GM19328 (cell line): Measurements from ENCODE around the gene DRD2.
"Not testable (repeated sequence)": the region's sequence is repeated elsewhere in the genome, so short reads cannot be mapped to it uniquely, and the experiment has no call there.

Experiments used
- ATAC-seq: cut with Tn5 transposase; IDR thresholded peaks from one replicate; pipeline ENCODE4 v1.9.1; 2021; ENCODE audit warnings: mild to moderate bottlenecking, moderate library complexity; ENCODE audit not compliant: unreplicated experiment

DRD2 gene

DNA sequence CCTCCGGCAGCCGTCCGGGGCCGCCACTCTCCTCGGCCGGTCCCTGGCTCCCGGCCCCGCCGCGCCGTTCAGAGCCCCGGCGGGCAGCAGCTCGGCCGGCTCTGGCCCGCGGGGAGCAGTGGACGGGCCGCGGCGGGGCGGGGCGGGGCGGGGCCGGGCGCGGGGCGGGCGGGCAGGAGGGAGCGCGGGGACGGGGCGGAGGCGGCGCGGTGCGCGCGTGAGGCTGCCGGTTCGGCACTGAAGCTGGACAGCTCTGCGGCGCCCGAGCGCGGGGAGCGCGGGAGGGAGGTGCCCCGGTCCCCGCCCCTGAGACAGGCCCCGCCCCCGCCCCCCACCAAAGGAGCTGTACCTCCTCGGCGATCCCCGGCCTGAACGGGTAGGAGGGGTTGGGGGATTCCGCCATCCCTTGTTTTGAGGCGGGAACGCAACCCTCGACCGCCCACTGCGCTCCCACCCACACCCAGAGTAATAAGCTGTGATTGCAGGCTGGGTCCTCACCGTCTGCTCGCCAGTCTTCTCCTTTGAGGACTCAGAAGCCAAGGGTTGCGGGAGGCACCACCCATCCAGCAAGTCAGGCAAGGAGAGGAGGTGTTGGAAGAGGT is at the start of gene DRD2:
TSS of gene DRD2 (minus strand) at position 239 of the 602 bp plus-strand sequence. CDS start 50,747 bp downstream, outside the sequence.
- ATAC-seq: no peak

- ATAC-seq: not testable (repeated sequence)
Measured at GRCh38 chr11:113523906-113524305, 48.7 kb upstream of the DRD2 start.

DNA sequence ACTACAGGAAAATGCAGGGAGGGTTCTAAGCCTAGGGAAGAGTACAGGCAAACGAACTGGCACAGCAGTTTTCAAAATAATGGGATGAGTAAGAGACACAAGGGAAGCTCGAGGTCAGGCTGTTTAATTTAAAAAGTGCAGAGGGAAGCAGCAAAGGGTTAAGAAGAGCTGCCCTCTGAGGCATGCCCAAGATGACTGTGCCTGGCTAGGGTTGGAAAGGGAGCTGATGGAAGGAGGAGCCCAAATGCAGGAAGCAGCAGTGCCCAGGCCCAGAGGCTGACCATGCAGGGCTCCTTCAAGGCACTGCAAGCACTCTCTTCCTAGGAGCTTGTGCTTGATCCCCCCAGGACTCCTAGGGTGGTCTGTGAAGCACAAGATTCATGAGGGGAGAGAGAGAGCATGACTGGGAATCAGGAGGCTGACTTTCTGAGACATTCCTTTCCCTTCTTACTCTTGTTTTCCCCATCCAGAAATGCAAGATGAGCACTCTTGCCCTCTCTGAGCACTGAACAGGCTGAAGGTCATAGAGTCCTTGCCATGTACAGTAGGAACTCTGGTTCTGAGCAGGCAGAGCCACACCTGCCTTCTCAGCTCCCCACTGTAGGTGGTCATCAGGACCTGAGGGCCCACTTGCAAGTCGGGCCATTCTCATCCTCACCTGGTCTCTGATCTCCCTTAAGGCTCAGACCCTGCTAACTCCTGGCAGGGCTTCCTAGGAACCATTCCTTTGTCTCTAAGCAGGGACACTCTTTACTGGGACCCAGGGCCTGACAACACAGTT is 46.7 kb upstream of the DRD2 start:
- ATAC-seq: no peak

DNA sequence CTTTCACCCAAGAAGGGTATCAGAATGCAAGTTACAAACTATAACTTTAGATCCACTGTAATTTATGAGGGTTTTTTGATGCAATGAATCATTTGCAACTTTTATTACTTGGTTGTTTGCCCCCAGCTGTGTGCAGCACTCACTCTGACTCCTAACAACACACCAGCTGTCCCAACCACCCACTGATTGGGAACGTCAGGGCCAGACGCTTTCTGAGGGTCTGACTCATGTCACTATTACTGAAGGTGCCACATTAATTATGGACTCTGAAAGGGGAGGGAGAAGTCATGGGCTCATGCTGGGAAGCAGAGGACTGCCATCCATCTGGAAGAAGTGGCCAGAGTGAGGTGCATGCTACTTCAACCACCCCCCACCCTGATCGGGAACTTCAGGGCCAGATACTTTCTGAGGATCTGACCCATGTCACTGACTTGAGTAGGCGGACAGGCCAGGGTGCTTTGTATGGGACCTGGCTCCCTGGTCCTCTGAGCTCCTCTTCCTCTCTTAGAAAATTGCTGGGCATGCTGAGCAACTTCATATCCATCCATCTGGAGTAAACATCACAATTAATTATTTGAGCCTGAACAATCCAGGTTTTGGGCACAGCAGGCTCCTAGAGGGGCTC is 44.9 kb upstream of the DRD2 start:
- ATAC-seq: no peak

DNA sequence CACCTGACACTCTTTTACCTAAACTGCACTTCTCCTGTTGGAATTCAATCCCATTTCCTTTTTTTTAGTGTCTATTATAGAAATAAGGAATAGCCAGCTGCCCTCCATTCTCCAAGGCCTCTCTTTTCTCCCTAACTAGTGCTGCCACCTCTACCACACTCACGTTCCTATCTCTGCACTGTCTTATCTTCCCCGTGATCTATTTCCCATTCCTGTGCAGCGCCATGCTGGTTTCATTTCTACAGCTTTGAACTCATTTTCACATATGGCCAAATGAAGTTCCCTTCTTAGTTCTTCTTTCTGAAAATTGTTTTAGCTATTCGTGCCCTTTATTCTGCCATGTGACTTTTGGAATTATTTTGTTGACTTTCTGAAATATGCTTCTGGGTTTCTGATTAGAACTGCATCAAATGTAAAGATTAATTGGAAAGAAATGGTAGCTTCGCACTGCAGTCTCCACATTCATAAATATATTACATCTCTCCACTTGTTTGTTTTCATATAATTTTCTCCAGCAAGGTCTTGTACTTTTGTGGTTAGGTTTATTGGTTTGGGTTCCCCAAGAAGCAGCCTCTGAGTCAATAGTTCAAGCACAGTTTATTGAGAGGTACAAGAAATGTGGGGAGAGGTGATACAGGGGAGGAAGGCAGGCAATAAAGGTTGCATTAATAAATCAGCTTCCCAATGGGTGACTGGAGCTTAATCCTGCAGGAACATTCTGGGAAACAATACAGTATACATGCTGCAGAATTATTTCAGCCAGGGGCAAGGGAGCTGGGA is 43.7 kb upstream of the DRD2 start:
- no peak for ATAC-seq

- ATAC-seq: no peak
Measured at GRCh38 chr11:113517361-113517760, 42.2 kb upstream of the DRD2 start.

DNA sequence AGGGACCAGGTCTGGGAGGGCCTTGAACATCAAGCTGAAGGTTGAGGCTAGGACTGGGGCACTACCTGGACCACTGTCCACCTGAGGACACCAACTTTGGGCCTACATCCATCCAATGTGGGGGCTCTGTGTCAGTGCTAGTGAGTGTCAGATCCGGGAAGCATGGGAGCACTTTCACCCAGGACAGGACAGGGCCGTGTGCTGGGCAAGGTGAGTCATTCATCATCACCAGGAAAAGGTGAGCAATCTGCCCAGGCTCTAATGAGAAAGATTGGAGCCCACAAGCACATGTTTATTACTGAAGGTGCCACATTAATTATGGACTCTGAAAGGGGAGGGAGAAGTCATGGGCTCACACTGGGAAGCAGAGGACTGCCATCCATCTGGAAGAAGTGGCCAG is 39.7 kb upstream of the DRD2 start:
- ATAC-seq: no peak

DNA sequence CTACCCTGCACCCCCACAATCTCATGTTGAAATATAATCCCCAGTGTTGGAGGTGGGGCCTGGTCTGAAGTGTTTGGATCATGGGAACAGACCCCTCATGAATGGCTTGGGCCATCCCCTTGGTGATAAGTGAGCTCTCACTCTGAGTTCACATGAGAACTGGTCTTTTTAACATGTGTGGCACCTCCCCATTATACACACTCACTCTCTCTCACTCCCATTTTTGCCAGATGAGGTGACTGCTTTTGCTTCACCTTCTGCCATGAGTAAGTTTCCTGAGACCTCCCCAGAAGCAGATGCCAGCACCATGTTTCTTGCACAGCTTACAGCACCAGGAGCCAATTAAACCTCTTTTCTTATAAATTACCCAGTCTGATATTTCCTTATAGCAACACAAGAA is 32.1 kb upstream of the DRD2 start:
- no peak for ATAC-seq

GRCh38 chr11:113506893-113507292 is 31.7 kb upstream of the DRD2 start:
- no peak for ATAC-seq

DNA sequence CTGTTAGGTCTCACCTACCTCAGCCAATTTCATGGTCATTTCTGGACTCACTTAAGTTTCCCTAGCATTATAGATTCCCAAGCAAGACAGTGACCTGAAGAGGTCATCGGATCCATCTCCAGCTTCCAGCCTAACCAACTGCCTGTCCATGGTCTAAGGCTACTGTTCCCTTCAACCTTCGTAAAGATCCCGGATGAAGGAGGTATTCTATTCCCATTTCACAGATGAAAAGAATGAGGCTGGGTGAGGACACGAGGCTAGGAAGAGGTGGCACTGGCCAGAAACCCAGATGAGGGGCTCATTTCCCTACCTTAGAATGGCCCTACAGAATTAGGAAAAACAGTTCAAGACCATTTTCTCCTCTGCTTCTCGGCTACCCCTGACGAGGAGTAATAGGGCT is 31.3 kb upstream of the DRD2 start:
- ATAC-seq: no peak

GRCh38 chr11:113505541-113506375 is 30.6 kb upstream of the DRD2 start:
- ATAC-seq: no peak

DNA sequence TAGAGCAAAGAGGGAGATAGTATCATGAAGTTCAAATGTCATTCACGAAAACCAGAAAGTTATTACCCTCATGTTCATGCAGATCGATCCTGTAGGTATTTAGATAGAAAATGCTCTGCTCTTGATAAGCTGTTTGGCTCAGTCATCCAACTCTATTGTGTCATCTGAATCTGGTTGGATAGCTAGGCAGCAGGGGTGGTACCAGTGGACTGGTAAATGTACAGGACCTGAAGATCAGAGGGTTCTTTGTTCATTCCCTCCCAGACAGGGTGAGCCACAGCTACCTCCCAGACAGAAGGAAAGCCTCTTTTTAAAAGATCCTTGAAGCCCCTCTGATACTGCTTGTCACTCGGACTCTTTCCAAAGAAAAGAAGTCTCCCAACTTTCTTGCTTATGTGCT is 29.8 kb upstream of the DRD2 start:
- ATAC-seq: no peak

DNA sequence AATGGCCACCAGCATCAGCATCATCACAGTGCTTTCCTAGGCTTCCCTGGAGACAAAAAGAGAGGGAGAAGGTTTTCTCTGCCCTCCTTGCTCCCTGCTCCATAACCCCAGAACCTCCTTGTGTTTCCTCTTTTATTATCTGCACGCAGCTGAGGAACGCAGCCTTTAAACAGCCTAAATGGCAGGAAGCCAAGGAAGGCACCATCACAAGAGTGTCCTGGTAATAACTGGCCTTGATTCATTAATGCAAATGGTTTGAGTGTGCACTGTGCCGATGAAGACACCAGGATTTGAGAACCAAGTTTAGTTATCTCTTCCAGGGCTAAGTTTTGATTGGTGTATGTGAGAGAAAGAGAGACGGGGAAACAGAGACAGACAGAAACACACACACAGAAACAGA is 29.4 kb upstream of the DRD2 start:
- ATAC-seq: no peak

DNA sequence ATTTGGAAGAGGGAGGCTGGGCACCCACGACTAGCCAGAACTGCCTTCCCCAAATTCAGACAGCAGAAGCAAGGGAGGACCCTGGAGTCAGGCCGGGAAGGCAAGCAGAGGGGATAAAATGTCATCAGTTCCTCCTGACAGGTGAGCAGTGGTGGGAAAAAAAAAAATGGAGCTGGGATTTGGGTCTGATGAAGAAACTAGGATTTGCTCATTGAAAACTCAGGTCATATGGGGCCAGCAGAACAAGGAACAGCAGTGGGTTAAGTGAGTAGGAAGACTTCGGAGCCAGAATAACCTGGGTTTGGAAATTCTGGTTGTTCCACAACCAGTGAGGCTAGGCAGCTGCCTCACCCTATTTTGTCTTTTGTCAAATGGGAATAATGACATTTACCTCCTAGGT is 28.9 kb upstream of the DRD2 start:
- no peak for ATAC-seq

- ATAC-seq: no peak
Measured at GRCh38 chr11:113497066-113497910, 22.1 kb upstream of the DRD2 start.

- no peak for ATAC-seq
Measured at GRCh38 chr11:113496026-113496651, 20.9 kb upstream of the DRD2 start.

- ATAC-seq: no peak
Measured at GRCh38 chr11:113494021-113494420, 18.8 kb upstream of the DRD2 start.

- ATAC-seq: no peak
Measured at GRCh38 chr11:113493206-113493605, 18.0 kb upstream of the DRD2 start.

- no peak for ATAC-seq
Measured at GRCh38 chr11:113488931-113489351, 13.7 kb upstream of the DRD2 start.
